CD14-positive monocyte (primary cell): Measurements from ENCODE around the gene TADA3. TPM values are rescaled to one million over a fixed set of nuclear protein-coding genes. Genes with fewer than 3 reads are reported as not detected.
"Not testable (repeated sequence)": the region's sequence is repeated elsewhere in the genome, so short reads cannot be mapped to it uniquely, and the experiment has no call there.

Experiments used
- DNase-seq, 3 donors: peaks; one replicate each; pipeline ENCODE4 v3.0.0-alpha.2; 2011 to 2022
- H2AFZ ChIP-seq: 2 replicates; pipeline ENCODE4 v1.6.0; 2012; ENCODE audit warnings: mild to moderate bottlenecking, low read depth, low read length, inconsistent platforms; ENCODE audit not compliant: insufficient read depth, poor library complexity, severe bottlenecking
- H3K27ac ChIP-seq, 2 donors: 1 replicate in 1 of 2; 2 replicates in 1 of 2; pipeline ENCODE4 v1.5.1; 2012 to 2013; ENCODE audit warnings: low read length in 2 of 2, control low read depth in 1 of 2, inconsistent platforms in 1 of 2, low read depth in 1 of 2, mild to moderate bottlenecking in 1 of 2
- H3K27me3 ChIP-seq, 2 donors: one replicate each; pipeline versions ENCODE4 v1.6.0 to v1.6.1; 2011 to 2013; ENCODE audit warnings: low read length in 2 of 2; ENCODE audit not compliant: control insufficient read depth in 2 of 2, insufficient read depth in 2 of 2
- H3K36me3 ChIP-seq, 2 donors: replicated peaks in 1 of 2; 1 replicate in 1 of 2; 2 replicates in 1 of 2; pipeline versions ENCODE4 v1.5.1 to v1.6.1; 2012 to 2013; ENCODE audit warnings: low read length in 2 of 2, control low read depth in 1 of 2, inconsistent platforms in 1 of 2, mild to moderate bottlenecking in 1 of 2; ENCODE audit not compliant: insufficient read depth in 2 of 2, control insufficient read depth in 1 of 2
- H3K4me1 ChIP-seq, 2 donors: 1 replicate in 1 of 2; 2 replicates in 1 of 2; pipeline versions ENCODE4 v1.5.1 to v1.6.1; 2012 to 2013; ENCODE audit warnings: low read length in 2 of 2, control low read depth in 1 of 2, inconsistent platforms in 1 of 2, mild to moderate bottlenecking in 1 of 2, moderate library complexity in 1 of 2; ENCODE audit not compliant: insufficient read depth in 2 of 2, control insufficient read depth in 1 of 2
- H3K4me2 ChIP-seq: replicated peaks from 2 replicates; pipeline ENCODE3; 2012; ENCODE audit warnings: low read length, moderate library complexity, mild to moderate bottlenecking; ENCODE audit not compliant: poor library complexity, severe bottlenecking; ENCODE audit errors: extremely low read depth
- H3K4me3 ChIP-seq, 3 experiments: fragments of 200-600 bp in 1 of 3; sonication (generic) in 1 of 3; replicated peaks in 1 of 3; 1 replicate in 2 of 3; 2 replicates in 1 of 3; pipeline ENCODE4 v1.5.1; 2011 to 2013; ENCODE audit warnings: low read length in 3 of 3, mild to moderate bottlenecking in 3 of 3, control low read depth in 2 of 3, low read depth in 2 of 3, inconsistent platforms in 1 of 3, moderate library complexity in 1 of 3
- H3K79me2 ChIP-seq: 2 replicates; pipeline ENCODE4 v1.6.0; 2012; ENCODE audit warnings: mild to moderate bottlenecking, control low read depth, inconsistent platforms, low read length, moderate library complexity; ENCODE audit not compliant: insufficient read depth
- H3K9ac ChIP-seq: 2 replicates; pipeline ENCODE4 v1.6.0; 2017; ENCODE audit warnings: low read length, mild to moderate bottlenecking; ENCODE audit not compliant: insufficient read depth, poor library complexity, severe bottlenecking
- H3K9me3 ChIP-seq, 2 donors: replicated peaks in 1 of 2; 1 replicate in 1 of 2; 2 replicates in 1 of 2; pipeline versions ENCODE4 v1.5.1 to v1.6.1; 2012 to 2013; ENCODE audit warnings: low read length in 2 of 2, control low read depth in 1 of 2; ENCODE audit not compliant: control insufficient read depth in 1 of 2, insufficient read depth in 1 of 2
- H4K20me1 ChIP-seq: 2 replicates; pipeline ENCODE4 v1.6.0; 2012; ENCODE audit warnings: mild to moderate bottlenecking, low read length, control low read depth, moderate library complexity; ENCODE audit not compliant: insufficient read depth
- H3K27ac Mint-ChIP-seq, 7 donors: one replicate each; pipeline ENCODE4 v1.8.0; 2020; ENCODE audit warnings: mild to moderate bottlenecking in 7 of 7, mixed read lengths in 7 of 7, moderate library complexity in 6 of 7, inconsistent platforms in 2 of 7
- H3K27me3 Mint-ChIP-seq, 3 donors: one replicate each; pipeline ENCODE4 v1.8.0; 2021 to 2022; ENCODE audit warnings: low read depth in 3 of 3, mild to moderate bottlenecking in 3 of 3, mixed read lengths in 3 of 3, moderate library complexity in 3 of 3, inconsistent platforms in 1 of 3
- H3K36me3 Mint-ChIP-seq, 2 donors: one replicate each; pipeline ENCODE4 v1.8.0; 2020; ENCODE audit warnings: mixed read lengths in 2 of 2, inconsistent platforms in 1 of 2, mild to moderate bottlenecking in 1 of 2
- H3K4me1 Mint-ChIP-seq: one replicate; pipeline ENCODE4 v1.8.0; 2020; ENCODE audit warnings: mild to moderate bottlenecking, mixed read lengths
- H3K4me3 Mint-ChIP-seq, 2 donors: one replicate each; pipeline ENCODE4 v1.8.0; 2020; ENCODE audit warnings: mild to moderate bottlenecking in 2 of 2, mixed read lengths in 2 of 2, moderate library complexity in 1 of 2
- H3K9me3 Mint-ChIP-seq, 7 donors: one replicate each; pipeline ENCODE4 v1.8.0; 2020 to 2022; ENCODE audit warnings: mixed read lengths in 7 of 7, mild to moderate bottlenecking in 6 of 7, moderate library complexity in 6 of 7, inconsistent platforms in 2 of 7
- WGBS: methylation state at CpG from one replicate; pipeline ENCODE4 v1.1.5; 2013; ENCODE audit warnings: missing lambda C conversion rate; ENCODE audit not compliant: insufficient coverage; 5-methylcytosine and 5-hydroxymethylcytosine counted together
- intact Hi-C, 2 donors: fragments of 100-400 bp; cut with micrococcal nuclease; formaldehyde crosslinking; loops; one replicate each; pipeline versions ENCODE4 v1.15.0 to v1.15.1; 2023
- polyA plus RNA-seq, 3 donors: library from polyadenylated mRNA; depleted of rRNA in 1 of 3; unstranded in 2 of 3; stranded (reverse) in 1 of 3; fragments of 300-500 nt in 2 of 3; fragments of >200 nt in 1 of 3; fragmentation: Illumina TruSeq in 2 of 3; gene quantifications; 1 replicate in 2 of 3; 2 replicates in 1 of 3; pipeline ENCODE4 v1.2.3, GENCODE V29; 2012 to 2021
- TF ChIP-seq, protein P1 (sequence below): fragments of 200-600 bp; IDR thresholded peaks from one replicate; pipeline ENCODE4 v1.8.0; 2022; ENCODE audit warnings: antibody characterized with exemption, mild to moderate bottlenecking

Gene TADA3
- polyA plus RNA-seq, 3 donors, result 36.1 to 47.2 (median 46.9) TPM

DNA sequence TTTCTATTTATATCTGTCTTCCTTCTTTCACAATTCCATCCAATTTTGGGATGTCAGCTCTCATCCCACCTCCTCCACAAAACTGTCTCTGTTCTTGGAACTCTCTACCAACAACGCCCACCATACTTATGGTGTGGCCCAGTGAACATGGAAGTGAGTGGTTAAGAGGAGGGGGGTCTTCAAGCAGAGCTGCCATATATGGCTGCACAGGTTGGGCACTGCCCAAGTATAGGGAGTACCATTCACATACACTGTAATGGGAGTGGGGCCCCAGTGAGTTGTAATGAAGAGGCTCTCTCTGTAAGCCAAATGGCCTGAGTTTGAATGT lies 14.6 kb downstream of the TADA3 start:
- Mint-ChIP-seq H3K36me3 (peaks cover 12 to 14% of the 10 kb centered on the region in 2 donors), H3K27me3 (peaks cover under 1 to 4% (median 2%) of the 10 kb centered on the region in 3 donors), H3K9me3 (no peaks in the 10 kb centered on the region), H3K27ac (no peak overlapping the region), H3K4me1 (peaks cover 61% of the 10 kb centered on the region), H3K4me3 (no peak overlapping the region)
- TF ChIP-seq, protein P1, sequence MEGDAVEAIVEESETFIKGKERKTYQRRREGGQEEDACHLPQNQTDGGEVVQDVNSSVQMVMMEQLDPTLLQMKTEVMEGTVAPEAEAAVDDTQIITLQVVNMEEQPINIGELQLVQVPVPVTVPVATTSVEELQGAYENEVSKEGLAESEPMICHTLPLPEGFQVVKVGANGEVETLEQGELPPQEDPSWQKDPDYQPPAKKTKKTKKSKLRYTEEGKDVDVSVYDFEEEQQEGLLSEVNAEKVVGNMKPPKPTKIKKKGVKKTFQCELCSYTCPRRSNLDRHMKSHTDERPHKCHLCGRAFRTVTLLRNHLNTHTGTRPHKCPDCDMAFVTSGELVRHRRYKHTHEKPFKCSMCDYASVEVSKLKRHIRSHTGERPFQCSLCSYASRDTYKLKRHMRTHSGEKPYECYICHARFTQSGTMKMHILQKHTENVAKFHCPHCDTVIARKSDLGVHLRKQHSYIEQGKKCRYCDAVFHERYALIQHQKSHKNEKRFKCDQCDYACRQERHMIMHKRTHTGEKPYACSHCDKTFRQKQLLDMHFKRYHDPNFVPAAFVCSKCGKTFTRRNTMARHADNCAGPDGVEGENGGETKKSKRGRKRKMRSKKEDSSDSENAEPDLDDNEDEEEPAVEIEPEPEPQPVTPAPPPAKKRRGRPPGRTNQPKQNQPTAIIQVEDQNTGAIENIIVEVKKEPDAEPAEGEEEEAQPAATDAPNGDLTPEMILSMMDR, result no peak
- Histone ChIP-seq H3K79me2 (peaks cover 4% of the 10 kb centered on the region), H3K36me3 (peaks cover 0 to 3% of the 10 kb centered on the region in 2 donors), H3K4me1 (peaks cover 59 to 61% of the 10 kb centered on the region in 2 donors), H3K4me2 (no peak overlapping the region), H3K9me3 (no peaks in the 10 kb centered on the region), H3K27ac (no peak overlapping the region), H3K27me3 (no peaks in the 10 kb centered on the region), H3K9ac (no peak overlapping the region), H3K4me3 (no peak overlapping the region), H2AFZ (no peak overlapping the region), H4K20me1 (no peaks in the 10 kb centered on the region)
- no CpG with 5 or more reads among the region's 1 CpG for WGBS
- intact Hi-C loops, result no loop called here
- no peak for DNase-seq

DNA sequence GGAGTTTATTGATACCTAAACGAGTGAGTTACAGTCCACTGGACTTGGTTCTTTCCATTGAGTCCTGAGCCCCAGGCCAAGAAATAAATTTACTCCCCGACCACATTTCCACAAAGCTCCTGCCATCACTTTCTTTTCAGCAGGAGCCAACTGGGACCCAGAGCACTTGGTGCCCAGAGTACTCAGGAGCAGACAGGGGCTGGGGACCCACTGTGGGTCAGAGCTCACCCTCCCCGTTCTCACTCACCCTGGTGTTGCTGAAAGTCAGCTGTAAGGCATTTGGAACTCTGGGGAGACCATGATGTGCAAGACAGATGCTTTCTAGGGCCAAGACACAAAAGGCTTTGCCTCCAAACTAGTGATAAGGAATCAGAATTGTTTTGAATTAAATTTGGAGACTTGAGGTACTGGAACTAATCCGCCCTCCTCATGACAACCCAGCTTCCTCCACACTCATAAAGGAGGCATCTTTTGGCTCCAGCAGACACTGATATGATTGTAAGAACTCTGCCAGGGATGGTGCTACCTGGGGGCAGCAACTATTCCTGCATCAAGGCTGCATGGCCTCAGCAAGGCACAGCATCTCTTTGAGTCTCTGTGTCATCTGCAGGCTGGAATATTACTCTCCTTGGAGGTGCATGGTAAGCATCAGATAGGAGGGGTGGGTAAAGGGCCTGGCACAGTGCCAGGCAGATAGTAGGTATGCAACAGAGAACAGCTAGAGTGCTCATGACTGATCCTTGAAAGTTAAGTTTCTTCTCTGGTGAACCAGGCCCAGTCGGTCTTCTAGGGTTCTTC lies 15.2 kb downstream of the TADA3 start:
- Histone ChIP-seq H2AFZ (no peak overlapping the region), H3K27ac (no peak overlapping the region), H3K4me1 (peaks cover 53 to 55% of the 10 kb centered on the region in 2 donors), H4K20me1 (no peaks in the 10 kb centered on the region), H3K9ac (no peak overlapping the region), H3K4me2 (peak overlapping the region; percentile 10), H3K36me3 (no peaks in the 10 kb centered on the region), H3K4me3 (no peak overlapping the region), H3K9me3 (no peaks in the 10 kb centered on the region), H3K27me3 (no peaks in the 10 kb centered on the region), H3K79me2 (peaks cover 4% of the 10 kb centered on the region)
- no peak overlapping the region for H3K4me3 Mint-ChIP-seq
- intact Hi-C loops, result no loop called here
- TF ChIP-seq, protein P1, result no peak
- H3K4me1 Mint-ChIP-seq, result peaks cover 56% of the 10 kb centered on the region
- no peak overlapping the region for H3K27ac Mint-ChIP-seq
- no peak for DNase-seq
- peaks cover 8 to 13% of the 10 kb centered on the region in 2 donors for H3K36me3 Mint-ChIP-seq
- no peaks in the 10 kb centered on the region for H3K9me3 Mint-ChIP-seq
- 75% methylated on average over 1 of the region's 5 CpGs for WGBS
- H3K27me3 Mint-ChIP-seq, result peaks cover 2 to 4% (median 3%) of the 10 kb centered on the region in 3 donors

DNA sequence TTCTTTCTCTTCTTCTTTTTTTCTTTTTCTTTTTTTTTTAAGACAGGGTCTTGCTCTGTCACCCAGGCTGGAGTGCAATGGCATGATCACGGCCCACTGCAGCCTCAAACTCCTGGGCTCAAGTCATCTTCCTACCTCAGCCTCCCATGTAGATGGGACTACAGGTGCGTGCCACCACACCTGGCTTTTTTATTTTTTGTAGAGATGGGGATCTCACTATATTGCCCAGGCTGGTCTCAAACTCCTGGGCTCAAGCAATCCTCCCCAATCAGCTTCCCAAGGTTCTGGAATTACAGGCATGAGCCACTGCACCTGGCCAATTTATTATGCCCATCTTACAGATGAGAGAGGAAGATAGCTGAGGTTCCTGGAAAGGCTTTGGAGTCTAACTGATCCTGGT lies 21.3 kb downstream of the TADA3 start:
- no CpG with 5 or more reads among the region's 2 CpGs for WGBS
- Histone ChIP-seq H3K79me2 (peaks cover 18% of the 10 kb centered on the region), H3K4me1 (peaks cover 41 to 50% of the 10 kb centered on the region in 2 donors)
- intact Hi-C loops, H3K4me3 ChIP-seq, H4K20me1 ChIP-seq, H3K27me3 ChIP-seq, H3K9me3 Mint-ChIP-seq, H3K27ac Mint-ChIP-seq, H3K9me3 ChIP-seq, H3K9ac ChIP-seq, H2AFZ ChIP-seq, H3K36me3 ChIP-seq, H3K27ac ChIP-seq, DNase-seq, H3K4me2 ChIP-seq: not testable (repeated sequence)
- Mint-ChIP-seq H3K4me1 (peaks cover 53% of the 10 kb centered on the region), H3K27me3 (peaks cover 2 to 19% (median 12%) of the 10 kb centered on the region in 3 donors), H3K36me3 (peaks cover 10 to 15% of the 10 kb centered on the region in 2 donors), H3K4me3 (peak overlapping the region in 1 of 2 donors; percentile 60)
